ENCODE data around the gene CAPN6. TPM values are rescaled to one million over a fixed set of nuclear protein-coding genes. Genes with fewer than 3 reads are reported as not detected.

CAPN6 gene
- total and polyA plus RNA-seq, 2 donors (not counting 3 experiments of a cell fraction or from before 2014, with no cell fraction given) = not detected

- Histone ChIP-seq H2AFZ (ENCODE audit: low read depth, low read length) (no peak overlapping the region), H3K27ac (ENCODE audit: insufficient read depth, low read depth, low read length) (no peak overlapping the region), H3K36me3 (ENCODE audit: control insufficient read depth in 2 of 2, extremely low read depth in 1 of 2, insufficient read depth in 2 of 2, low read length in 2 of 2) (no peaks in the 10 kb centered on the region), H3K27me3 (ENCODE audit: control insufficient read depth in 2 of 2, insufficient read depth in 2 of 2, low read length in 2 of 2) (no peaks in the 10 kb centered on the region), H3K4me1 (ENCODE audit: control insufficient read depth, extremely low read depth, insufficient read depth, low read length) (no peaks in the 10 kb centered on the region), H3K4me2 (ENCODE audit: insufficient read depth, low read length) (no peak overlapping the region), H3K9ac (replicated peaks; ENCODE audit: extremely low read depth, insufficient read depth, low read length) (no peak overlapping the region), H3K79me2 (ENCODE audit: control insufficient read depth, insufficient read depth, low read length) (no peaks in the 10 kb centered on the region), H3K4me3 (replicated peaks in 1 of 3; ENCODE audit: insufficient read depth in 1 of 3, low read depth in 1 of 3, low read length in 3 of 3) (no peak overlapping the region), H3K9me3 (replicated peaks; ENCODE audit: control insufficient read depth, insufficient read depth, low read length) (no peaks in the 10 kb centered on the region), H3K9me1 (replicated peaks; ENCODE audit: control insufficient read depth, extremely low read depth, insufficient read depth, low read length) (no peaks in the 10 kb centered on the region), H4K20me1 (replicated peaks; ENCODE audit: control insufficient read depth, extremely low read depth, insufficient read depth, low read length) (no peaks in the 10 kb centered on the region)
- no peak for DNase-seq (ENCODE audit: low read depth, low spot score)
- TF ChIP-seq POLR2A (IDR thresholded peaks at IDR 0.05; ENCODE audit: low read depth, low read length) (no peak), POLR2AphosphoS5 (IDR thresholded peaks at IDR 0.05; ENCODE audit: insufficient read depth, low read depth, low read length) (no peak), MAX (IDR thresholded peaks at IDR 0.05; ENCODE audit: insufficient read depth, insufficient read length) (no peak), MYC (IDR thresholded peaks at IDR 0.05; ENCODE audit: low read depth, low read length) (no peak), GATA2 (IDR thresholded peaks at IDR 0.05; ENCODE audit: insufficient read depth, insufficient read length, low read depth, low read length) (no peak), JUN (IDR thresholded peaks at IDR 0.05; ENCODE audit: borderline replicate concordance, insufficient read depth, insufficient read length, low read depth) (no peak), CTCF (IDR thresholded peaks at IDR 0.05; ENCODE audit: extremely low read depth in 1 of 2, insufficient read depth in 1 of 2, low read depth in 1 of 2, low read length in 2 of 2) (no peak), EZH2 (IDR thresholded peaks at IDR 0.05; ENCODE audit: borderline replicate concordance, low read depth, low read length, severe bottlenecking) (no peak), FOS (IDR thresholded peaks at IDR 0.05; ENCODE audit: borderline replicate concordance, insufficient read depth, low read length) (no peak)
- ChIA-PET POLR2A (no interaction called here), CTCF (no interaction called here)
- FAIRE-seq = no peak
- BruUV-seq (replicated peaks) = no TSS peak
- intact Hi-C loops (cut with micrococcal nuclease) = no loop called here
- dilution Hi-C loops (cut with MboI; ENCODE audit: extremely low pct_ligation_motif_present, low sequenced_read_pairs) = no loop called here
Measured at GRCh38 chrX:111257733-111258132, 12.6 kb downstream of the CAPN6 start.

Data from endothelial cell of umbilical vein (primary cell).